Measurements from ENCODE around the gene CFAP46. TPM values are rescaled to one million over a fixed set of nuclear protein-coding genes. Genes with fewer than 3 reads are reported as not detected.

CFAP46 gene
- total and polyA plus RNA-seq, 10 of the 15 experiments (the other 5 are each of a cell fraction or from before 2014, with no cell fraction given), result 0.01 to 0.18 (median 0.03) TPM; not detected in 7

DNA sequence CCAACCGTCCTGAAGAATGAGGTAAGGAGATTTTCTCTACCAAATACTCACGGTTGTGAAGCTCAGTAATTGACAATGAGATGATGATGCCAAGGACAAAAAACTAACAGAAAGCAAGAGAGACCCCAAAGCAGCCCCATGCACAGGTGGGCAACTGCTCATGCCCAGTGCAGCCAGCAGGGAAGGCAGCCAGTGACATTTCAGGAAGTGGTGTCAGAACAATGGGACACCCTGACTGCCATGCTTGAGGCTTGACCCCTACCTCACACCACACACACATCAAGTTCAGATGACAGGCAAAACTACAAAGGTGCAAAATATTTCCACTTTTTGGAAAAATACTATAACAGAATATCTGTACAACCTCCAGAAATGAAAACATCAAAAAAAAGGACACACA lies 66.9 kb downstream of the CFAP46 start (continued):
- TF ChIP-seq, protein P1, sequence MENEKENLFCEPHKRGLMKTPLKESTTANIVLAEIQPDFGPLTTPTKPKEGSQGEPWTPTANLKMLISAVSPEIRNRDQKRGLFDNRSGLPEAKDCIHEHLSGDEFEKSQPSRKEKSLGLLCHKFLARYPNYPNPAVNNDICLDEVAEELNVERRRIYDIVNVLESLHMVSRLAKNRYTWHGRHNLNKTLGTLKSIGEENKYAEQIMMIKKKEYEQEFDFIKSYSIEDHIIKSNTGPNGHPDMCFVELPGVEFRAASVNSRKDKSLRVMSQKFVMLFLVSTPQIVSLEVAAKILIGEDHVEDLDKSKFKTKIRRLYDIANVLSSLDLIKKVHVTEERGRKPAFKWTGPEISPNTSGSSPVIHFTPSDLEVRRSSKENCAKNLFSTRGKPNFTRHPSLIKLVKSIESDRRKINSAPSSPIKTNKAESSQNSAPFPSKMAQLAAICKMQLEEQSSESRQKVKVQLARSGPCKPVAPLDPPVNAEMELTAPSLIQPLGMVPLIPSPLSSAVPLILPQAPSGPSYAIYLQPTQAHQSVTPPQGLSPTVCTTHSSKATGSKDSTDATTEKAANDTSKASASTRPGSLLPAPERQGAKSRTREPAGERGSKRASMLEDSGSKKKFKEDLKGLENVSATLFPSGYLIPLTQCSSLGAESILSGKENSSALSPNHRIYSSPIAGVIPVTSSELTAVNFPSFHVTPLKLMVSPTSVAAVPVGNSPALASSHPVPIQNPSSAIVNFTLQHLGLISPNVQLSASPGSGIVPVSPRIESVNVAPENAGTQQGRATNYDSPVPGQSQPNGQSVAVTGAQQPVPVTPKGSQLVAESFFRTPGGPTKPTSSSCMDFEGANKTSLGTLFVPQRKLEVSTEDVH (IDR thresholded peaks at IDR 0.05; ENCODE audit: low read depth, partially characterized antibody), result no peak
- no peak for TF ChIP-seq TBL1XR1 (IDR thresholded peaks at IDR 0.05; ENCODE audit: low read depth, low read length)

GRCh38 chr10:132873395-132873794 lies 69.0 kb downstream of the CFAP46 start:
- BruUV-seq (replicated peaks), result no TSS peak
- no peak for TF ChIP-seq CREM (IDR thresholded peaks at IDR 0.05; ENCODE audit: low read depth)
- TF ChIP-seq, protein P2, sequence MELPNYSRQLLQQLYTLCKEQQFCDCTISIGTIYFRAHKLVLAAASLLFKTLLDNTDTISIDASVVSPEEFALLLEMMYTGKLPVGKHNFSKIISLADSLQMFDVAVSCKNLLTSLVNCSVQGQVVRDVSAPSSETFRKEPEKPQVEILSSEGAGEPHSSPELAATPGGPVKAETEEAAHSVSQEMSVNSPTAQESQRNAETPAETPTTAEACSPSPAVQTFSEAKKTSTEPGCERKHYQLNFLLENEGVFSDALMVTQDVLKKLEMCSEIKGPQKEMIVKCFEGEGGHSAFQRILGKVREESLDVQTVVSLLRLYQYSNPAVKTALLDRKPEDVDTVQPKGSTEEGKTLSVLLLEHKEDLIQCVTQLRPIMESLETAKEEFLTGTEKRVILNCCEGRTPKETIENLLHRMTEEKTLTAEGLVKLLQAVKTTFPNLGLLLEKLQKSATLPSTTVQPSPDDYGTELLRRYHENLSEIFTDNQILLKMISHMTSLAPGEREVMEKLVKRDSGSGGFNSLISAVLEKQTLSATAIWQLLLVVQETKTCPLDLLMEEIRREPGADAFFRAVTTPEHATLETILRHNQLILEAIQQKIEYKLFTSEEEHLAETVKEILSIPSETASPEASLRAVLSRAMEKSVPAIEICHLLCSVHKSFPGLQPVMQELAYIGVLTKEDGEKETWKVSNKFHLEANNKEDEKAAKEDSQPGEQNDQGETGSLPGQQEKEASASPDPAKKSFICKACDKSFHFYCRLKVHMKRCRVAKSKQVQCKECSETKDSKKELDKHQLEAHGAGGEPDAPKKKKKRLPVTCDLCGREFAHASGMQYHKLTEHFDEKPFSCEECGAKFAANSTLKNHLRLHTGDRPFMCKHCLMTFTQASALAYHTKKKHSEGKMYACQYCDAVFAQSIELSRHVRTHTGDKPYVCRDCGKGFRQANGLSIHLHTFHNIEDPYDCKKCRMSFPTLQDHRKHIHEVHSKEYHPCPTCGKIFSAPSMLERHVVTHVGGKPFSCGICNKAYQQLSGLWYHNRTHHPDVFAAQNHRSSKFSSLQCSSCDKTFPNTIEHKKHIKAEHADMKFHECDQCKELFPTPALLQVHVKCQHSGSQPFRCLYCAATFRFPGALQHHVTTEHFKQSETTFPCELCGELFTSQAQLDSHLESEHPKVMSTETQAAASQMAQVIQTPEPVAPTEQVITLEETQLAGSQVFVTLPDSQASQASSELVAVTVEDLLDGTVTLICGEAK (IDR thresholded peaks at IDR 0.05; ENCODE audit: borderline replicate concordance), result no peak
- no peak for TF ChIP-seq PML (IDR thresholded peaks at IDR 0.05; ENCODE audit: low read length)
- TF ChIP-seq SREBF1 (IDR thresholded peaks at IDR 0.05; ENCODE audit: low read length), result no peak
- no peak for TF ChIP-seq LARP7 (IDR thresholded peaks at IDR 0.05)
- TF ChIP-seq, protein P3, sequence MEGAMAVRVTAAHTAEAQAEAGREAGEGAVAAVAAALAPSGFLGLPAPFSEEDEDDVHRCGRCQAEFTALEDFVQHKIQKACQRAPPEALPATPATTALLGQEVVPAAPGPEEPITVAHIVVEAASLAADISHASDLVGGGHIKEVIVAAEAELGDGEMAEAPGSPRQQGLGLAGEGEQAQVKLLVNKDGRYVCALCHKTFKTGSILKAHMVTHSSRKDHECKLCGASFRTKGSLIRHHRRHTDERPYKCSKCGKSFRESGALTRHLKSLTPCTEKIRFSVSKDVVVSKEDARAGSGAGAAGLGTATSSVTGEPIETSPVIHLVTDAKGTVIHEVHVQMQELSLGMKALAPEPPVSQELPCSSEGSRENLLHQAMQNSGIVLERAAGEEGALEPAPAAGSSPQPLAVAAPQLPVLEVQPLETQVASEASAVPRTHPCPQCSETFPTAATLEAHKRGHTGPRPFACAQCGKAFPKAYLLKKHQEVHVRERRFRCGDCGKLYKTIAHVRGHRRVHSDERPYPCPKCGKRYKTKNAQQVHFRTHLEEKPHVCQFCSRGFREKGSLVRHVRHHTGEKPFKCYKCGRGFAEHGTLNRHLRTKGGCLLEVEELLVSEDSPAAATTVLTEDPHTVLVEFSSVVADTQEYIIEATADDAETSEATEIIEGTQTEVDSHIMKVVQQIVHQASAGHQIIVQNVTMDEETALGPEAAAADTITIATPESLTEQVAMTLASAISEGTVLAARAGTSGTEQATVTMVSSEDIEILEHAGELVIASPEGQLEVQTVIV (IDR thresholded peaks at IDR 0.05; ENCODE audit: borderline replicate concordance, partially characterized antibody), result no peak
- TF ChIP-seq TARDBP (IDR thresholded peaks at IDR 0.05; ENCODE audit: borderline replicate concordance), result no peak
- TF ChIP-seq, protein P4, sequence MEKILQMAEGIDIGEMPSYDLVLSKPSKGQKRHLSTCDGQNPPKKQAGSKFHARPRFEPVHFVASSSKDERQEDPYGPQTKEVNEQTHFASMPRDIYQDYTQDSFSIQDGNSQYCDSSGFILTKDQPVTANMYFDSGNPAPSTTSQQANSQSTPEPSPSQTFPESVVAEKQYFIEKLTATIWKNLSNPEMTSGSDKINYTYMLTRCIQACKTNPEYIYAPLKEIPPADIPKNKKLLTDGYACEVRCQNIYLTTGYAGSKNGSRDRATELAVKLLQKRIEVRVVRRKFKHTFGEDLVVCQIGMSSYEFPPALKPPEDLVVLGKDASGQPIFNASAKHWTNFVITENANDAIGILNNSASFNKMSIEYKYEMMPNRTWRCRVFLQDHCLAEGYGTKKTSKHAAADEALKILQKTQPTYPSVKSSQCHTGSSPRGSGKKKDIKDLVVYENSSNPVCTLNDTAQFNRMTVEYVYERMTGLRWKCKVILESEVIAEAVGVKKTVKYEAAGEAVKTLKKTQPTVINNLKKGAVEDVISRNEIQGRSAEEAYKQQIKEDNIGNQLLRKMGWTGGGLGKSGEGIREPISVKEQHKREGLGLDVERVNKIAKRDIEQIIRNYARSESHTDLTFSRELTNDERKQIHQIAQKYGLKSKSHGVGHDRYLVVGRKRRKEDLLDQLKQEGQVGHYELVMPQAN (conservative IDR thresholded peaks at IDR 0.05), result no peak
- TF ChIP-seq TCF12 (IDR thresholded peaks at IDR 0.05; ENCODE audit: low read depth, low read length), result no peak
- no peak for TF ChIP-seq EED (IDR thresholded peaks at IDR 0.05; ENCODE audit: low read depth)
- TF ChIP-seq BMI1 (IDR thresholded peaks at IDR 0.05; ENCODE audit: borderline replicate concordance), result no peak

More at GRCh38 chr10:132873395-132873794, 69.0 kb downstream of the CFAP46 start:
- DNase-seq (ENCODE audit: low read depth, low spot score), result no peak
- ChIA-PET POLR2A (no interaction called here), RAD21 (ENCODE audit: unreplicated experiment) (no interaction called here), CTCF (no interaction called here), SMC1A (ENCODE audit: uncharacterized antibody, unreplicated experiment) (no interaction called here)
- no peak overlapping the region for H3K27ac ChIP-seq (ENCODE audit: control insufficient read depth, insufficient read depth)
- H2AFZ ChIP-seq (ENCODE audit: control insufficient read depth, low read depth, low read length), result no peak overlapping the region
- no peaks in the 10 kb centered on the region for H3K9me3 ChIP-seq (replicated peaks; ENCODE audit: control insufficient read depth, insufficient read depth, low read length)
- no peaks in the 10 kb centered on the region for H3K36me3 ChIP-seq (ENCODE audit: control insufficient read depth in 2 of 2, insufficient read depth in 2 of 2, low read length in 1 of 2)
- no peaks in the 10 kb centered on the region for H4K20me1 ChIP-seq (ENCODE audit: control insufficient read depth, insufficient read depth)
- H3K4me1 ChIP-seq (ENCODE audit: control insufficient read depth, insufficient read depth, low read length), result no peaks in the 10 kb centered on the region
- no peaks in the 10 kb centered on the region for H3K27me3 ChIP-seq (replicated peaks in 1 of 2; ENCODE audit: control insufficient read depth in 2 of 2, insufficient read depth in 2 of 2, low read length in 1 of 2)
- H3K9ac ChIP-seq (ENCODE audit: control insufficient read depth, insufficient read depth, low read length), result no peak overlapping the region
- no peak overlapping the region for H3K4me3 ChIP-seq
- H3K79me2 ChIP-seq (ENCODE audit: control insufficient read depth, insufficient read depth, low read length), result no peaks in the 10 kb centered on the region
- in situ Hi-C loops (cut with MboI), result no loop called here
- FAIRE-seq, result no peak
- H3K4me2 ChIP-seq (ENCODE audit: control insufficient read depth, insufficient read depth), result no peak overlapping the region
- intact Hi-C loops (cut with micrococcal nuclease; ENCODE audit: unreplicated experiment), result no loop called here
- 43% methylated on average over 12 of the region's 12 CpGs for WGBS (ENCODE audit: insufficient coverage, insufficient replicate concordance, low lambda C conversion rate, missing lambda C conversion rate)
- ATAC-seq, result no peak
